GM10266 (cell line): Measurements from ENCODE around the gene ADCY9.

Source experiments
- DNase-seq: peaks from one replicate; pipeline ENCODE4 v3.0.0; 2012; ENCODE audit errors: extremely low spot score
- CTCF ChIP-seq: IDR thresholded peaks from 2 replicates; pipeline ENCODE4 v1.5.1; 2012; ENCODE audit warnings: mild to moderate bottlenecking, low read depth; ENCODE audit not compliant: control insufficient read depth, insufficient read depth; ENCODE audit errors: missing control alignments

ADCY9 gene

GRCh38 chr16:4008116-4008515 is 108.1 kb downstream of the ADCY9 start:
- no peak for TF ChIP-seq CTCF
- no peak for DNase-seq

GRCh38 chr16:4006397-4006999 is 109.7 kb downstream of the ADCY9 start:
- TF ChIP-seq CTCF: no peak
- no peak for DNase-seq

GRCh38 chr16:4005731-4006130 is 110.5 kb downstream of the ADCY9 start:
- TF ChIP-seq CTCF: no peak
- DNase-seq: no peak

GRCh38 chr16:4005281-4005680 is 111.0 kb downstream of the ADCY9 start:
- DNase-seq: no peak
- no peak for TF ChIP-seq CTCF

- no peak for TF ChIP-seq CTCF
- no peak for DNase-seq
Observed at GRCh38 chr16:4004206-4004605, 112.0 kb downstream of the ADCY9 start.

GRCh38 chr16:4003576-4003975 is 112.7 kb downstream of the ADCY9 start:
- TF ChIP-seq CTCF: no peak
- DNase-seq: no peak

- DNase-seq: no peak
- no peak for TF ChIP-seq CTCF
Observed at GRCh38 chr16:4003166-4003565, 113.1 kb downstream of the ADCY9 start.
